GM12892 (cell line): ENCODE results near the gene KLF2.
"Not testable (repeated sequence)": the region's sequence is repeated elsewhere in the genome, so short reads cannot be mapped to it uniquely, and the experiment has no call there.

ENCODE experiments used
- POLR2A ChIP-seq: IDR thresholded peaks from 2 replicates; pipeline ENCODE4 v1.6.1; 2011; ENCODE audit warnings: low read depth, low read length, control low read depth
- POLR2AphosphoS5 ChIP-seq: IDR thresholded peaks from 2 replicates; pipeline ENCODE4 v1.6.1; 2011; ENCODE audit warnings: low read depth, low read length, control low read depth
- TAF1 ChIP-seq: IDR thresholded peaks from 2 replicates; pipeline ENCODE4 v1.6.1; 2011; ENCODE audit warnings: low read depth, mild to moderate bottlenecking, control low read depth, low read length, borderline replicate concordance

- not testable (repeated sequence) for TF ChIP-seq POLR2A, POLR2AphosphoS5, TAF1
These were observed 39.5 kb upstream of the KLF2 start for GRCh38 chr19:16285079-16285478.
